H9 (cell line): Measurements from ENCODE around the gene PPP3CA. TPM values are rescaled to one million over a fixed set of nuclear protein-coding genes. Genes with fewer than 3 reads are reported as not detected.

Experiments used
- DNase-seq: peaks from one replicate; pipeline ENCODE4 v3.0.0-alpha.2; 2017
- H2AFZ ChIP-seq: one replicate; pipeline ENCODE4 v1.6.1; 2013; ENCODE audit warnings: mild to moderate bottlenecking, low read length, control low read depth, moderate library complexity
- H2AK5ac ChIP-seq: 2 replicates; pipeline ENCODE4 v1.6.1; 2013; ENCODE audit warnings: low read length, control low read depth, mixed read lengths; ENCODE audit not compliant: insufficient read length
- H2BK120ac ChIP-seq: one replicate; pipeline ENCODE4 v1.6.1; 2013; ENCODE audit warnings: low read depth, mild to moderate bottlenecking, low read length, control low read depth, inconsistent platforms; ENCODE audit not compliant: poor library complexity, severe bottlenecking
- H2BK12ac ChIP-seq: 2 replicates; pipeline ENCODE4 v1.6.1; 2013; ENCODE audit warnings: low read length, control low read depth, mixed read lengths, low read depth; ENCODE audit not compliant: insufficient read length
- H2BK15ac ChIP-seq: 2 replicates; pipeline ENCODE4 v1.6.1; 2013; ENCODE audit warnings: low read depth, low read length, control low read depth
- H2BK20ac ChIP-seq: one replicate; pipeline ENCODE4 v1.6.1; 2013; ENCODE audit warnings: low read depth, mild to moderate bottlenecking, low read length, control low read depth, inconsistent platforms; ENCODE audit not compliant: poor library complexity, severe bottlenecking
- H2BK5ac ChIP-seq: 2 replicates; pipeline ENCODE4 v1.6.1; 2013; ENCODE audit warnings: low read length, control low read depth, mixed read lengths; ENCODE audit not compliant: insufficient read length
- H3K14ac ChIP-seq: 2 replicates; pipeline ENCODE4 v1.6.1; 2013; ENCODE audit warnings: low read length, control low read depth; ENCODE audit not compliant: insufficient read depth
- H3K18ac ChIP-seq: 2 replicates; pipeline ENCODE4 v1.6.1; 2013; ENCODE audit warnings: low read depth, mild to moderate bottlenecking, mixed read lengths, low read length, control low read depth; ENCODE audit not compliant: insufficient read length
- H3K23ac ChIP-seq: 2 replicates; pipeline ENCODE4 v1.6.1; 2013; ENCODE audit warnings: low read length, control low read depth, mixed read lengths, low read depth; ENCODE audit not compliant: insufficient read length
- H3K23me2 ChIP-seq: 2 replicates; pipeline ENCODE4 v1.6.1; 2013; ENCODE audit warnings: low read depth, mild to moderate bottlenecking, mixed read lengths, low read length, control low read depth; ENCODE audit not compliant: insufficient read length, poor library complexity, severe bottlenecking
- H3K27ac ChIP-seq: 2 replicates; pipeline ENCODE4 v1.5.1; 2013; ENCODE audit warnings: low read length, control low read depth, mixed read lengths, low read depth; ENCODE audit not compliant: insufficient read length
- H3K27me3 ChIP-seq: 2 replicates; pipeline ENCODE4 v1.6.1; 2013; ENCODE audit warnings: low read length, control low read depth, inconsistent platforms; ENCODE audit not compliant: insufficient read depth
- H3K4ac ChIP-seq: 2 replicates; pipeline ENCODE4 v1.6.1; 2013; ENCODE audit warnings: low read depth, mild to moderate bottlenecking, control low read depth, inconsistent platforms, low read length, moderate library complexity
- H3K4me1 ChIP-seq: 2 replicates; pipeline ENCODE4 v1.6.1; 2013; ENCODE audit warnings: low read length, control low read depth, inconsistent platforms; ENCODE audit not compliant: insufficient read depth
- H3K4me2 ChIP-seq: 2 replicates; pipeline ENCODE4 v1.6.1; 2013; ENCODE audit warnings: low read length, control low read depth, mixed read lengths; ENCODE audit not compliant: insufficient read length, insufficient read depth
- H3K56ac ChIP-seq: 2 replicates; pipeline ENCODE4 v1.6.1; 2013; ENCODE audit warnings: low read depth, mild to moderate bottlenecking, mixed read lengths, low read length, control low read depth; ENCODE audit not compliant: insufficient read length
- H3K79me1 ChIP-seq: 2 replicates; pipeline ENCODE4 v1.6.1; 2013; ENCODE audit warnings: low read depth, mild to moderate bottlenecking, moderate library complexity, low read length, control low read depth, inconsistent platforms; ENCODE audit not compliant: insufficient read depth, poor library complexity, severe bottlenecking
- H3K79me2 ChIP-seq: 2 replicates; pipeline ENCODE4 v1.6.1; 2013; ENCODE audit warnings: low read length, control low read depth, inconsistent platforms; ENCODE audit not compliant: insufficient read depth
- H3K9ac ChIP-seq: 2 replicates; pipeline ENCODE4 v1.6.1; 2013; ENCODE audit warnings: low read length, control low read depth, mixed read lengths; ENCODE audit not compliant: insufficient read length; ENCODE audit errors: extremely low read depth
- H3K9me3 ChIP-seq: one replicate; pipeline ENCODE4 v1.6.1; 2013; ENCODE audit warnings: low read depth, low read length, inconsistent platforms; ENCODE audit not compliant: control insufficient read depth
- H3T11ph ChIP-seq: one replicate; pipeline ENCODE4 v1.6.1; 2013; ENCODE audit warnings: mild to moderate bottlenecking, low read length, control low read depth, inconsistent platforms
- H4K20me1 ChIP-seq: one replicate; pipeline ENCODE4 v1.6.1; 2013; ENCODE audit not compliant: control insufficient read depth, insufficient read length, insufficient read depth
- H4K5ac ChIP-seq: 2 replicates; pipeline ENCODE4 v1.6.1; 2013; ENCODE audit warnings: low read depth, mild to moderate bottlenecking, mixed read lengths, low read length, control low read depth; ENCODE audit not compliant: insufficient read length
- H4K8ac ChIP-seq: replicated peaks from 2 replicates; pipeline ENCODE4 v1.6.1; 2013; ENCODE audit warnings: low read length, control low read depth, mixed read lengths, low read depth; ENCODE audit not compliant: insufficient read length
- H4K91ac ChIP-seq: 2 replicates; pipeline ENCODE4 v1.6.1; 2013; ENCODE audit warnings: low read depth, mild to moderate bottlenecking, moderate library complexity, mixed read lengths, low read length, control low read depth; ENCODE audit not compliant: insufficient read length
- H3K27ac Mint-ChIP-seq, 3 experiments: 2 replicates in 2 of 3; 3 replicates in 1 of 3; pipeline ENCODE4 v1.8.0; 2020 to 2021; ENCODE audit warnings: mixed read lengths in 3 of 3, mild to moderate bottlenecking in 1 of 3, moderate library complexity in 1 of 3
- H3K27me3 Mint-ChIP-seq: 2 replicates; pipeline ENCODE4 v1.8.0; 2021; ENCODE audit warnings: low read depth, mild to moderate bottlenecking, moderate library complexity, mixed read lengths
- H3K36me3 Mint-ChIP-seq, 3 experiments: 2 replicates in 2 of 3; 3 replicates in 1 of 3; pipeline ENCODE4 v1.8.0; 2020 to 2021; ENCODE audit warnings: low read depth in 3 of 3, mixed read lengths in 3 of 3; ENCODE audit not compliant: insufficient read depth in 1 of 3
- H3K4me1 Mint-ChIP-seq, 2 experiments: 2 replicates each; pipeline ENCODE4 v1.8.0; 2020; ENCODE audit warnings: mixed read lengths in 2 of 2
- H3K4me3 Mint-ChIP-seq, 2 experiments: 2 replicates in 1 of 2; 3 replicates in 1 of 2; pipeline ENCODE4 v1.8.0; 2020 to 2021; ENCODE audit warnings: mild to moderate bottlenecking in 2 of 2, mixed read lengths in 2 of 2, moderate library complexity in 1 of 2
- H3K9me3 Mint-ChIP-seq, 2 experiments: 2 replicates in 1 of 2; 3 replicates in 1 of 2; pipeline ENCODE4 v1.8.0; 2020; ENCODE audit warnings: mild to moderate bottlenecking in 2 of 2, mixed read lengths in 2 of 2, moderate library complexity in 1 of 2
- WGBS: extraction: QIAGEN DNeasy Blood & Tissue Kit; methylation state at CpG from one replicate; pipeline ENCODE4 v1.1.7; 2013; ENCODE audit warnings: missing lambda C conversion rate, low lambda C conversion rate, mixed read lengths; ENCODE audit not compliant: insufficient read length; ENCODE audit errors: extremely low coverage; 5-methylcytosine and 5-hydroxymethylcytosine counted together
- total RNA-seq: library from RNA; stranded (reverse); gene quantifications from 2 replicates; pipeline ENCODE4 v1.2.1, GENCODE V29; 2021
- TF ChIP-seq, protein P1 (sequence below): fragments of 200-600 bp; sonication (generic); conservative IDR thresholded peaks from 3 replicates; pipeline ENCODE4 v1.8.0; 2021; ENCODE audit warnings: antibody characterized with exemption, mild to moderate bottlenecking

Gene PPP3CA
- total RNA-seq, 1 experiment from 2014 or later: 16.8 TPM

DNA sequence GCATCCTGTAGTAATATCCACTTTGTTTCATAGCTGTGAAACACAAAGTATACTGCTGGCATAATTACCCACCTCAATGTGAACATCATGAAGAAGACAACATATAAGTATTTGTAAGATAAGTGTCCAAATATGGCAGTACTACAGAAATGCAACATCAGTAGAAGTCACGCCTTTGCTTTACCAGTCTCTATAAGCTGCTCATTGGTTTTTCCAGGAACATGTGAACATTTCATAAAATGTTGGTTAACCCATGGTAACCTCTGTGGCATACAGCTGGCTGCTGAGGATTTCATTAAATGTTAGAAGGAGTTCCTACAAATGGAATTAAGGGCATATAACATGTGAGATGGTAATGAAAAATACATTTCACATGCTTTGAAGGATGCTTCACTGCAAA, 77.6 kb downstream of the PPP3CA start:
- no peak overlapping the region for H3K4ac ChIP-seq
- no peaks in the 10 kb centered on the region for H3K27me3 ChIP-seq
- H3K4me1 ChIP-seq: no peaks in the 10 kb centered on the region
- no peaks in the 10 kb centered on the region for H3K79me1 ChIP-seq
- no peak overlapping the region for H3K4me2 ChIP-seq
- TF ChIP-seq, protein P1, sequence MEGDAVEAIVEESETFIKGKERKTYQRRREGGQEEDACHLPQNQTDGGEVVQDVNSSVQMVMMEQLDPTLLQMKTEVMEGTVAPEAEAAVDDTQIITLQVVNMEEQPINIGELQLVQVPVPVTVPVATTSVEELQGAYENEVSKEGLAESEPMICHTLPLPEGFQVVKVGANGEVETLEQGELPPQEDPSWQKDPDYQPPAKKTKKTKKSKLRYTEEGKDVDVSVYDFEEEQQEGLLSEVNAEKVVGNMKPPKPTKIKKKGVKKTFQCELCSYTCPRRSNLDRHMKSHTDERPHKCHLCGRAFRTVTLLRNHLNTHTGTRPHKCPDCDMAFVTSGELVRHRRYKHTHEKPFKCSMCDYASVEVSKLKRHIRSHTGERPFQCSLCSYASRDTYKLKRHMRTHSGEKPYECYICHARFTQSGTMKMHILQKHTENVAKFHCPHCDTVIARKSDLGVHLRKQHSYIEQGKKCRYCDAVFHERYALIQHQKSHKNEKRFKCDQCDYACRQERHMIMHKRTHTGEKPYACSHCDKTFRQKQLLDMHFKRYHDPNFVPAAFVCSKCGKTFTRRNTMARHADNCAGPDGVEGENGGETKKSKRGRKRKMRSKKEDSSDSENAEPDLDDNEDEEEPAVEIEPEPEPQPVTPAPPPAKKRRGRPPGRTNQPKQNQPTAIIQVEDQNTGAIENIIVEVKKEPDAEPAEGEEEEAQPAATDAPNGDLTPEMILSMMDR: no peak
- no peak overlapping the region for H2AFZ ChIP-seq
- Mint-ChIP-seq H3K27ac (no peak overlapping the region), H3K27me3 (no peaks in the 10 kb centered on the region), H3K4me3 (no peak overlapping the region), H3K4me1 (peaks cover 1 to 13% of the 10 kb centered on the region in 2 experiments; a peak in 2 of 4 replicates), H3K9me3 (no peaks in the 10 kb centered on the region), H3K36me3 (no peaks in the 10 kb centered on the region)
- no CpG with 5 or more reads among the region's 1 CpG for WGBS
- H3K23me2 ChIP-seq: no peaks in the 10 kb centered on the region
- no peak overlapping the region for H3K27ac ChIP-seq
- H3T11ph ChIP-seq: no peak overlapping the region
- H2AK5ac ChIP-seq: no peak overlapping the region
- no peak overlapping the region for H2BK20ac ChIP-seq
- no peaks in the 10 kb centered on the region for H3K9me3 ChIP-seq
- no peak overlapping the region for H4K5ac ChIP-seq
- no peak overlapping the region for H3K56ac ChIP-seq
- no peak overlapping the region for H2BK12ac ChIP-seq
- H3K18ac ChIP-seq: no peak overlapping the region
- no peak overlapping the region for H2BK5ac ChIP-seq
- H3K14ac ChIP-seq: no peak overlapping the region
- H4K91ac ChIP-seq: no peak overlapping the region
- H3K79me2 ChIP-seq: peaks cover 2% of the 10 kb centered on the region; the same call in 1 of the 2 replicates
- no peak for DNase-seq
- no peak overlapping the region for H2BK120ac ChIP-seq
- no peak overlapping the region for H3K9ac ChIP-seq
- no peak overlapping the region for H4K8ac ChIP-seq
- H2BK15ac ChIP-seq: no peak overlapping the region
- no peak overlapping the region for H3K23ac ChIP-seq
- H4K20me1 ChIP-seq: no peaks in the 10 kb centered on the region
